NCI-H510A (cell line): Measurements from ENCODE around the gene CD2BP2.
"Not testable (repeated sequence)": the region's sequence is repeated elsewhere in the genome, so short reads cannot be mapped to it uniquely, and the experiment has no call there.

Source experiments
- DNase-seq: peaks from one replicate; lab custom pipeline; 2025; lab: John Stamatoyannopoulos, UW

The CD2BP2 gene

GRCh38 chr16:30358990-30359870 lies 4.1 kb upstream of the CD2BP2 start:
- DNase-seq, result no peak

GRCh38 chr16:30358577-30358936 lies 3.4 kb upstream of the CD2BP2 start:
- no peak for DNase-seq

- DNase-seq, result no peak
Measured at GRCh38 chr16:30357715-30358576, 2.8 kb upstream of the CD2BP2 start.

- DNase-seq, result no peak
Measured at GRCh38 chr16:30357085-30357714, 2.1 kb upstream of the CD2BP2 start.

- no peak for DNase-seq
Measured at GRCh38 chr16:30356401-30357084, 1.4 kb upstream of the CD2BP2 start.

GRCh38 chr16:30355954-30356308 lies 823 bp upstream of the CD2BP2 start:
- no peak for DNase-seq

GRCh38 chr16:30354423-30355143 lies 525 bp downstream of the CD2BP2 start:
- DNase-seq, result no peak

GRCh38 chr16:30353438-30354129 lies 1.5 kb downstream of the CD2BP2 start:
- DNase-seq, result no peak

GRCh38 chr16:30352488-30353401 lies 2.4 kb downstream of the CD2BP2 start:
- no peak for DNase-seq

GRCh38 chr16:30351586-30352419 lies 3.3 kb downstream of the CD2BP2 start:
- no peak for DNase-seq

GRCh38 chr16:30351001-30351441 lies 4.1 kb downstream of the CD2BP2 start:
- no peak for DNase-seq

GRCh38 chr16:30350134-30350871 lies 4.8 kb downstream of the CD2BP2 start:
- no peak for DNase-seq

- DNase-seq, result no peak
Measured at GRCh38 chr16:30349675-30350074, 5.4 kb downstream of the CD2BP2 start.

GRCh38 chr16:30348929-30349328 lies 6.2 kb downstream of the CD2BP2 start:
- DNase-seq, result no peak

- DNase-seq, result no peak
Measured at GRCh38 chr16:30348113-30348512, 7.0 kb downstream of the CD2BP2 start.

- DNase-seq, result no peak
Measured at GRCh38 chr16:30346286-30346685, 8.8 kb downstream of the CD2BP2 start.

GRCh38 chr16:30343491-30343820 lies 11.7 kb downstream of the CD2BP2 start:
- DNase-seq, result not testable (repeated sequence)
